T-helper 17 cell (primary cell): ENCODE measurements around the gene TLCD4. TPM values are rescaled to one million over a fixed set of nuclear protein-coding genes. Genes with fewer than 3 reads are reported as not detected.
"Not testable (repeated sequence)": the region's sequence is repeated elsewhere in the genome, so short reads cannot be mapped to it uniquely, and the experiment has no call there.

Experiments
- ATAC-seq: fragments of 150-1000 bp; cut with Tn5 transposase; 2 replicates; pipeline ENCODE4 v1.10.0; 2021; ENCODE audit warnings: mild to moderate bottlenecking, moderate library complexity
- DNase-seq, 3 donors: peaks; one replicate each; pipeline versions ENCODE4 v3.0.0 to v3.0.0-alpha.2; 2020 to 2021
- H3K9me3 ChIP-seq: one replicate; pipeline ENCODE4 v1.7.0; 2013; ENCODE audit warnings: low read length, mild to moderate bottlenecking; ENCODE audit not compliant: control insufficient read depth, poor library complexity, severe bottlenecking
- H3K27ac Mint-ChIP-seq: one replicate; pipeline ENCODE4 v1.8.0; 2022; ENCODE audit warnings: mild to moderate bottlenecking, moderate library complexity, mixed read lengths
- H3K27me3 Mint-ChIP-seq: one replicate; pipeline ENCODE4 v1.8.0; 2022; ENCODE audit warnings: mixed read lengths
- H3K36me3 Mint-ChIP-seq: one replicate; pipeline ENCODE4 v1.8.0; 2022; ENCODE audit warnings: low read depth, mixed read lengths
- H3K4me1 Mint-ChIP-seq: one replicate; pipeline ENCODE4 v1.8.0; 2022; ENCODE audit warnings: mild to moderate bottlenecking, mixed read lengths
- H3K4me3 Mint-ChIP-seq: one replicate; pipeline ENCODE4 v1.8.0; 2022; ENCODE audit warnings: mild to moderate bottlenecking, moderate library complexity, mixed read lengths
- total RNA-seq, 4 donors: library from RNA in 2 of 4; stranded (reverse) in 2 of 4; gene quantifications; one replicate each; pipeline ENCODE4 v1.2.3 and lab custom pipeline; 2022 to 2026

The TLCD4 gene
- total RNA-seq, 2 donors from 2014 or later, result 0.23 to 0.25 TPM

- ATAC-seq, result no peak
- no peaks in the 10 kb centered on the region for H3K9me3 ChIP-seq
- no peak overlapping the region for H3K4me3 Mint-ChIP-seq
- H3K27ac Mint-ChIP-seq, result no peak overlapping the region
- no peak for DNase-seq
- no peaks in the 10 kb centered on the region for H3K4me1 Mint-ChIP-seq
- peaks cover 4% of the 10 kb centered on the region for H3K36me3 Mint-ChIP-seq
- H3K27me3 Mint-ChIP-seq, result peaks cover 6% of the 10 kb centered on the region
Observed at GRCh38 chr1:95133687-95134086, 16.5 kb downstream of the TLCD4 start.

GRCh38 chr1:95138223-95138622, 21.1 kb downstream of the TLCD4 start:
- ATAC-seq (no peak), DNase-seq (no peak)
- H3K27ac Mint-ChIP-seq, result no peak overlapping the region
- no peaks in the 10 kb centered on the region for H3K9me3 ChIP-seq
- H3K4me3 Mint-ChIP-seq, result no peak overlapping the region
- peaks cover 6% of the 10 kb centered on the region for H3K27me3 Mint-ChIP-seq
- H3K4me1 Mint-ChIP-seq, result no peaks in the 10 kb centered on the region
- no peaks in the 10 kb centered on the region for H3K36me3 Mint-ChIP-seq

- no peak overlapping the region for H3K27ac Mint-ChIP-seq
- ATAC-seq (no peak), DNase-seq (no peak)
- no peaks in the 10 kb centered on the region for H3K4me1 Mint-ChIP-seq
- H3K27me3 Mint-ChIP-seq, result peaks cover 6% of the 10 kb centered on the region
- no peaks in the 10 kb centered on the region for H3K9me3 ChIP-seq
- H3K4me3 Mint-ChIP-seq, result no peak overlapping the region
- no peaks in the 10 kb centered on the region for H3K36me3 Mint-ChIP-seq
Observed at GRCh38 chr1:95139039-95139438, 21.9 kb downstream of the TLCD4 start.

GRCh38 chr1:95140791-95141190, 23.6 kb downstream of the TLCD4 start:
- no peaks in the 10 kb centered on the region for H3K9me3 ChIP-seq
- Mint-ChIP-seq H3K4me3 (no peak overlapping the region), H3K36me3 (no peaks in the 10 kb centered on the region), H3K27me3 (peaks cover 11% of the 10 kb centered on the region), H3K4me1 (no peaks in the 10 kb centered on the region), H3K27ac (no peak overlapping the region)
- DNase-seq (no peak), ATAC-seq (no peak)

GRCh38 chr1:95145493-95145892, 28.3 kb downstream of the TLCD4 start:
- DNase-seq (no peak), ATAC-seq (no peak)
- H3K36me3 Mint-ChIP-seq, result no peaks in the 10 kb centered on the region

GRCh38 chr1:95146637-95147036, 29.5 kb downstream of the TLCD4 start:
- no peak overlapping the region for H3K4me3 Mint-ChIP-seq

More at GRCh38 chr1:95145493-95145892, 28.3 kb downstream of the TLCD4 start:
- H3K27me3 Mint-ChIP-seq, result peaks cover 7% of the 10 kb centered on the region
- H3K27ac Mint-ChIP-seq, result no peak overlapping the region
- no peaks in the 10 kb centered on the region for H3K9me3 ChIP-seq
- H3K4me1 Mint-ChIP-seq, result no peaks in the 10 kb centered on the region
- no peak overlapping the region for H3K4me3 Mint-ChIP-seq

GRCh38 chr1:95154096-95154495, 36.9 kb downstream of the TLCD4 start:
- no peaks in the 10 kb centered on the region for H3K9me3 ChIP-seq
- ATAC-seq, result no peak
- no peak overlapping the region for H3K27ac Mint-ChIP-seq

More at GRCh38 chr1:95146637-95147036, 29.5 kb downstream of the TLCD4 start:
- Mint-ChIP-seq H3K36me3 (no peaks in the 10 kb centered on the region), H3K27ac (no peak overlapping the region), H3K27me3 (peaks cover 7% of the 10 kb centered on the region), H3K4me1 (no peaks in the 10 kb centered on the region)
- no peak for DNase-seq
- no peaks in the 10 kb centered on the region for H3K9me3 ChIP-seq
- no peak for ATAC-seq

GRCh38 chr1:95165569-95165968, 48.4 kb downstream of the TLCD4 start:
- H3K4me3 Mint-ChIP-seq, H3K9me3 ChIP-seq, H3K27ac Mint-ChIP-seq, DNase-seq, H3K27me3 Mint-ChIP-seq, H3K4me1 Mint-ChIP-seq, H3K36me3 Mint-ChIP-seq, ATAC-seq: not testable (repeated sequence)

More at GRCh38 chr1:95154096-95154495, 36.9 kb downstream of the TLCD4 start:
- no peaks in the 10 kb centered on the region for H3K36me3 Mint-ChIP-seq
- no peak overlapping the region for H3K4me3 Mint-ChIP-seq
- H3K27me3 Mint-ChIP-seq, result no peaks in the 10 kb centered on the region
- no peak for DNase-seq
- H3K4me1 Mint-ChIP-seq, result no peaks in the 10 kb centered on the region

Other genes starting within 250 kb of the TLCD4 start
- gene CNN3, start 190.2 kb upstream of the TLCD4 start, total RNA-seq, result 1 to 10 TPM in 1 of 2 donors, under 1 TPM in 1; 0.76 to 1.7 TPM
- gene ALG14, start 44.4 kb upstream of the TLCD4 start, total RNA-seq, result 1 to 10 TPM; 1.5 to 1.8 TPM
- gene RWDD3, start 116.9 kb downstream of the TLCD4 start, total RNA-seq, result 10 to 100 TPM in 1 of 2 donors, 1 to 10 TPM in 1; 10.0 to 13.4 TPM